Measurements from ENCODE around the gene TTLL13. TPM values are rescaled to one million over a fixed set of nuclear protein-coding genes. Genes with fewer than 3 reads are reported as not detected.
A peak's percentile ranks its signal among the peaks of the same experiment; 100 is the strongest.

Gene TTLL13
- polyA plus RNA-seq, 1 donor from 2014 or later: 0.33 TPM

- Histone ChIP-seq H3K4me2 (ENCODE audit: low read length) (peak within 1 kb of the TSS; percentile 95), H3K36me3 (ENCODE audit: insufficient read depth, low read length) (no peaks in the 10 kb centered on the region), H3K27ac (ENCODE audit: low read length) (peak within 1 kb of the TSS; percentile 94), H3K9ac (ENCODE audit: low read length) (peak within 1 kb of the TSS; percentile 92), H3K27me3 (ENCODE audit: insufficient read depth, low read depth, low read length) (no peaks in the 10 kb centered on the region), H3K79me2 (replicated peaks; ENCODE audit: insufficient read depth, low read length) (peaks cover 46% of the 10 kb centered on the region), H3K9me3 (ENCODE audit: low read length) (no peaks in the 10 kb centered on the region), H3K9me2 (ENCODE audit: insufficient read depth, low read length) (no peaks in the 10 kb centered on the region), H3F3A (ENCODE audit: insufficient read depth, low read length, poor library complexity, severe bottlenecking) (peaks cover 3% of the 10 kb centered on the region), H2AFZ (ENCODE audit: low read depth, low read length) (peak within 1 kb of the TSS; percentile 74), H3K4me3 (ENCODE audit: low read length) (peak within 1 kb of the TSS; percentile 78), H4K20me1 (ENCODE audit: insufficient read depth) (peaks cover 4% of the 10 kb centered on the region)
- TF ChIP-seq EP300 (conservative IDR thresholded peaks at IDR 0.05; ENCODE audit: poor library complexity, severe bottlenecking): peak; percentile 9
- TF ChIP-seq TAF1 (IDR thresholded peaks at IDR 0.05; ENCODE audit: low read depth): peak; percentile 77
- TF ChIP-seq REST (IDR thresholded peaks at IDR 0.05; ENCODE audit: borderline replicate concordance): peak; percentile 86
- TF ChIP-seq POLR2AphosphoS5 (IDR thresholded peaks at IDR 0.05): peak; percentile 90
- peak; percentile 21 for TF ChIP-seq RAD21 (conservative IDR thresholded peaks at IDR 0.05)
- peak; percentile 33 for TF ChIP-seq SMC3 (conservative IDR thresholded peaks at IDR 0.05; ENCODE audit: poor library complexity)
- TF ChIP-seq MXI1 (conservative IDR thresholded peaks at IDR 0.05; ENCODE audit: poor library complexity, severe bottlenecking): peak; percentile 88
- TF ChIP-seq EZH2 (IDR thresholded peaks at IDR 0.05; ENCODE audit: borderline replicate concordance, insufficient read depth, low read length, poor library complexity, severe bottlenecking): no peak
- no peak for TF ChIP-seq CTCF (IDR thresholded peaks at IDR 0.05; ENCODE audit: poor library complexity, severe bottlenecking)
Observed at GRCh38 chr15:90265271-90266060, 16.1 kb downstream of the TTLL13 start, which contains the start of gene NGRN. Gene NGRN (plus strand): TSS chr15:90265672. CDS start chr15:90265713, 41 bp downstream.

DNA sequence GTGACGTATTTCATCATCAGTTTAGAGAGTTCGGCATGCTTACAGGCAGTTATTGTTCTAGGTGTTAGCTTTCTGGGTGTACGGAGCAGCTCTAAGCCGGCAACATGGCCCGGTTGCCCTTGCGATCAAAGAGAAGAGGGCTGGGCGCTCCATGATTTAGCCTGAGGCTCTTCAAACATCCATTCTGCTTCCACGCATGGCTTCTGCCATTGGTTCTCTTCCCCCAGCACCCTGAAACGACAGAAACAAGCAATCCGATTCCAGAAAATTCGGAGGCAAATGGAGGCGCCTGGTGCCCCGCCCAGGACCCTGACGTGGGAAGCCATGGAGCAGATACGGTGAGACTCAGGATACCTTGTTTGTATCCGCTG lies 16.7 kb downstream of the TTLL13 start:
- Histone ChIP-seq H3K9ac (ENCODE audit: low read length) (peak overlapping the region; percentile 92), H3K79me2 (replicated peaks; ENCODE audit: insufficient read depth, low read length) (peaks cover 49% of the 10 kb centered on the region), H4K20me1 (ENCODE audit: insufficient read depth) (peaks cover 4% of the 10 kb centered on the region), H3K36me3 (ENCODE audit: insufficient read depth, low read length) (no peaks in the 10 kb centered on the region), H3K4me3 (ENCODE audit: low read length) (peak overlapping the region; percentile 78), H3K9me2 (ENCODE audit: insufficient read depth, low read length) (no peaks in the 10 kb centered on the region), H3K27me3 (ENCODE audit: insufficient read depth, low read depth, low read length) (no peaks in the 10 kb centered on the region), H3K9me3 (ENCODE audit: low read length) (no peaks in the 10 kb centered on the region), H2AFZ (ENCODE audit: low read depth, low read length) (peak overlapping the region; percentile 74), H3K4me2 (ENCODE audit: low read length) (peak overlapping the region; percentile 88), H3K27ac (ENCODE audit: low read length) (peak overlapping the region; percentile 94), H3F3A (ENCODE audit: insufficient read depth, low read length, poor library complexity, severe bottlenecking) (peaks cover 3% of the 10 kb centered on the region)
- TF ChIP-seq EP300 (conservative IDR thresholded peaks at IDR 0.05; ENCODE audit: poor library complexity, severe bottlenecking) (no peak), MXI1 (conservative IDR thresholded peaks at IDR 0.05; ENCODE audit: poor library complexity, severe bottlenecking) (peak; percentile 1)
